ENCODE results near the gene LCN1. TPM values are rescaled to one million over a fixed set of nuclear protein-coding genes. Genes with fewer than 3 reads are reported as not detected.

The LCN1 gene
- total and polyA plus RNA-seq, 2 of the 8 experiments (the other 6 are each of a cell fraction or from before 2014, with no cell fraction given), result not detected

- no peak for TF ChIP-seq CHD7 (IDR thresholded peaks at IDR 0.05; ENCODE audit: insufficient replicate concordance, low read length)
- no peak for TF ChIP-seq SIRT6 (IDR thresholded peaks at IDR 0.05; ENCODE audit: low read length)
- peak; percentile 76; the same call in 1 of the 2 replicates for TF ChIP-seq POLR2AphosphoS5 (IDR thresholded peaks at IDR 0.05; ENCODE audit: low read depth, low read length)
- TF ChIP-seq ATF3 (IDR thresholded peaks at IDR 0.05; ENCODE audit: insufficient read depth, low read depth, low read length), result no peak
- no peak for TF ChIP-seq TAF1 (IDR thresholded peaks at IDR 0.05; ENCODE audit: low read depth, low read length)
- peak; percentile 64; the same call in 1 of the 2 replicates for TF ChIP-seq GABPA (IDR thresholded peaks at IDR 0.05; ENCODE audit: borderline replicate concordance, insufficient read depth, low read length)
- no peak for TF ChIP-seq KDM1A (IDR thresholded peaks at IDR 0.05; ENCODE audit: borderline replicate concordance, low read length)
- peak; percentile 83 for TF ChIP-seq CREB1 (IDR thresholded peaks at IDR 0.05)
- TF ChIP-seq TEAD4 (IDR thresholded peaks at IDR 0.05; ENCODE audit: low read depth, low read length), result no peak
These were observed 16.7 kb upstream of the LCN1 start (continued) for GRCh38 chr9:135504262-135505243.

Data from H1 (cell line).